Right lobe of liver (tissue), 6 donors: ENCODE data around the gene SRRM4. TPM values are rescaled to one million over a fixed set of nuclear protein-coding genes. Genes with fewer than 3 reads are reported as not detected.

Source experiments
- ATAC-seq, 4 donors: fragments of 200-7000 bp; cut with Tn5 transposase; one replicate each; pipeline ENCODE4 v1.9.1; 2020; ENCODE audit warnings: mild to moderate bottlenecking in 4 of 4, moderate library complexity in 4 of 4
- DNase-seq, 3 donors: peaks; one replicate each; pipeline ENCODE4 v3.0.0-alpha.2; 2020
- H3K27ac ChIP-seq, 3 donors: fragments of 200-600 bp; one replicate each; pipeline ENCODE4 v1.8.0; 2022
- H3K27me3 ChIP-seq, 2 donors: fragments of 200-600 bp; one replicate each; pipeline ENCODE4 v1.8.0; 2022
- H3K36me3 ChIP-seq, 4 donors: fragments of 200-600 bp; sonication (generic) in 1 of 4; one replicate each; pipeline versions ENCODE4 v1.5.1 to v1.8.0; 2017 to 2022; ENCODE audit warnings: control low read depth in 1 of 4
- H3K4me1 ChIP-seq, 4 donors: fragments of 200-600 bp; sonication (generic) in 1 of 4; one replicate each; pipeline versions ENCODE4 v1.5.1 to v1.8.0; 2017 to 2022; ENCODE audit warnings: control low read depth in 1 of 4
- H3K4me3 ChIP-seq, 3 donors: fragments of 200-600 bp; one replicate each; pipeline ENCODE4 v1.8.0; 2022
- H3K9me3 ChIP-seq, 4 donors: fragments of 200-600 bp; sonication (generic) in 1 of 4; one replicate each; pipeline versions ENCODE4 v1.5.1 to v1.8.0; 2017 to 2022; ENCODE audit warnings: control low read depth in 1 of 4
- POLR2A ChIP-seq: fragments of 450-650 bp; IDR thresholded peaks from one replicate; pipeline ENCODE4 v1.6.1; 2017; ENCODE audit warnings: antibody characterized with exemption, mild to moderate bottlenecking
- WGBS: methylation state at CpG from one replicate; pipeline ENCODE4 v1.1.6; 2018; ENCODE audit warnings: low coverage, low lambda C conversion rate; ENCODE audit not compliant: insufficient coverage; ENCODE audit errors: missing lambda C conversion rate; 5-methylcytosine and 5-hydroxymethylcytosine counted together
- intact Hi-C, 2 donors: fragments of 100-400 bp; cut with DNase I; formaldehyde crosslinking; loops; one replicate each; pipeline versions ENCODE4 v1.11.2 to v1.14.1; 2022
- total RNA-seq, 6 experiments: library from RNA; depleted of rRNA in 2 of 6; stranded (reverse); fragments of >200 nt in 2 of 6; fragmentation: NEBNext Ultra II Directional in 3 of 6; extraction: Animal tissue kit (Norgen Biotek cat#: 25700) in 3 of 6; gene quantifications; one replicate each; pipeline versions ENCODE4 v1.1.0 to v1.2.4, GENCODE V29; 2016 to 2023
- TF ChIP-seq, protein P1 (sequence below), 4 donors: fragments of 200-600 bp in 3 of 4; fragments of 450-650 bp in 1 of 4; IDR thresholded peaks; one replicate each; pipeline versions ENCODE4 v1.5.1 to v1.8.0; 2016 to 2022; ENCODE audit warnings: antibody characterized with exemption in 4 of 4, mild to moderate bottlenecking in 2 of 4
- donor health status: DM: no; HTN: yes; CAD: no.
- donor health status: DM: no; HTN: no; CAD: no.
- donor health status: DM: no; HTN: no; CAD: no.
- donor health status: DM: no; HTN: yes; CAD: no.
- donor health status: DM: no; HTN: yes; CAD: no.

SRRM4 gene
- total RNA-seq, 6 experiments from 2014 or later = not detected

DNA sequence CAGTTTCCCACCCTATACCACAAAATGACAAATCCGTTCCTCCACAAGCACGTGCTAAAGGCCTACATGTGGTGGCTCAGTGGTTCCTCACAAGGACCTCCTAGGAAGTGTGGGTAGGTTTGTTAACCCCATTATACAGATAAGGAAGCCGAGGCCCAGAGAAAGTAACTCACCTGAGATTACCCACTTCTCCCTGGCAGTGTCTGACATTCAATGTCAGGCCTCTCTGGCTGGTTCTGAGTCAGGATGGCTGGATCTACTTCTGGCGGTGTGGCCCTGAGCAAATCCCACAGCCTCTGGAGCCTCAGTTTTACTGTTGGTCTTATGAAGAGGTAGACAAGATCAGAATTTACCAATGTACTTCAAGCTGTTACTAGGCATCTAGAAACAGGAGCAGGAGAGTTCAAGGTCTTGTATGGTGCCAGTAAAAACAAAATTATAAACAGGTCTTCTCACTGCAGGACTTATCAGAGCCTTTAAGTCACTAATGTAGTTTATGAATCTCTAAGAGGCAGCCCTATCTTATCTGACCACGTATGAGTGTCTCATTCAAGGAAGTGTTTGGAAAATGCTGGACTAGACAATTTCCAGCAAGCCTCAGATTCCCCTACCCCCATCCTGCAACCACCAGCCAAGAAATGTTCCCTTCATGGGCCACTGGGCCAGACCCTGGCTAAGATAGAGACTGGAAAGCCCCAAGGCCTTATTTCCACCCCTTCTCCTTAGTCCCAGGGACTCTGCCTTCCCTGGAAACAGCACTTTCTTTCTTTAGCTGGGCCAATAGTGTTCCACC lies 201.6 kb downstream of the SRRM4 start:
- no peak for DNase-seq
- TF ChIP-seq POLR2A = no peak
- TF ChIP-seq, protein P1, sequence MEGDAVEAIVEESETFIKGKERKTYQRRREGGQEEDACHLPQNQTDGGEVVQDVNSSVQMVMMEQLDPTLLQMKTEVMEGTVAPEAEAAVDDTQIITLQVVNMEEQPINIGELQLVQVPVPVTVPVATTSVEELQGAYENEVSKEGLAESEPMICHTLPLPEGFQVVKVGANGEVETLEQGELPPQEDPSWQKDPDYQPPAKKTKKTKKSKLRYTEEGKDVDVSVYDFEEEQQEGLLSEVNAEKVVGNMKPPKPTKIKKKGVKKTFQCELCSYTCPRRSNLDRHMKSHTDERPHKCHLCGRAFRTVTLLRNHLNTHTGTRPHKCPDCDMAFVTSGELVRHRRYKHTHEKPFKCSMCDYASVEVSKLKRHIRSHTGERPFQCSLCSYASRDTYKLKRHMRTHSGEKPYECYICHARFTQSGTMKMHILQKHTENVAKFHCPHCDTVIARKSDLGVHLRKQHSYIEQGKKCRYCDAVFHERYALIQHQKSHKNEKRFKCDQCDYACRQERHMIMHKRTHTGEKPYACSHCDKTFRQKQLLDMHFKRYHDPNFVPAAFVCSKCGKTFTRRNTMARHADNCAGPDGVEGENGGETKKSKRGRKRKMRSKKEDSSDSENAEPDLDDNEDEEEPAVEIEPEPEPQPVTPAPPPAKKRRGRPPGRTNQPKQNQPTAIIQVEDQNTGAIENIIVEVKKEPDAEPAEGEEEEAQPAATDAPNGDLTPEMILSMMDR (IDR thresholded peaks at IDR 0.05) = no peak
- no peaks in the 10 kb centered on the region for H3K4me1 ChIP-seq
- H3K36me3 ChIP-seq = no peaks in the 10 kb centered on the region
- intact Hi-C loops = no loop called here
- H3K27ac ChIP-seq = no peak overlapping the region
- H3K4me3 ChIP-seq = no peak overlapping the region
- ATAC-seq = peak; percentile 40 to 65 (median 52)
- no peaks in the 10 kb centered on the region for H3K9me3 ChIP-seq
- 58% methylated on average over 4 of the region's 5 CpGs for WGBS
- peaks cover 0 to 4% of the 10 kb centered on the region in 2 donors for H3K27me3 ChIP-seq

DNA sequence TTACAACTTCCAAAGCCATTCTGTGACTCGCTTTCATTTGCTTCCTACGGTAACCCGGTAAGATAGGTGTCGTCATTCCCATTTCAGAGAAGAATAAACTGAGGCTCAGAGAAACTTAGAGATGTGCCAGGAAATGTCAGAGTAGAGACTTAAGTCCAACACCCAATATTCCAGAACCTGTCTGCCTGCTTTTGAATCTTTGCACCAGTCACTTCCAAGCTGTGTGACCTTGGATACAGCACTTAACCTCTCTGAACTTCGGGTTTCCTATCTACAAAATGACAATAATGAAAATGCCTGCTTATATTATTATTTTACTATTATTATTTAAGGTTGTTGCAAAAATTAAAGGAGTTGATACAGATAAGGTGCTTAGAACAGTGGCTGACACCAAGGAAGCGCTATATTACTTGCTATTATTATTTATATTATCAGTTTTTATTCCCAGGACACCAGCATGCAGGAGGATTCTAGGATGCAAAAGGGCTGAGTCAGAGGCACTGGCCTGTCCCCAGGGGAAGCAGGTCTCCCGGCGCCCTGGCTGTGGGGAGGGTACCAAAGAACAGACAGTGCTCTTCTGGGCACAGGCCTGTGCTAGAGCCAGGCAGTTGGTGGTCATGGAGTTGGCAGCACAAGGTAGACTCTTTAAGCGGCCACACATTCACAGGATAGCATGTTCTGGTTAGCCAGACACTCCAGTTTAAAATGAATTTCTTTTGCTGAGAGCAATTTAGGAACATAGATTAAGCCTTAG lies 202.8 kb downstream of the SRRM4 start:
- ATAC-seq (no peak), DNase-seq (no peak)
- no peaks in the 10 kb centered on the region for H3K9me3 ChIP-seq
- WGBS = 67% methylated on average over 7 of the region's 9 CpGs
- intact Hi-C loops = no loop called here
- no peaks in the 10 kb centered on the region for H3K4me1 ChIP-seq
- TF ChIP-seq POLR2A = no peak
- TF ChIP-seq, protein P1 (IDR thresholded peaks at IDR 0.05) = no peak
- H3K36me3 ChIP-seq = no peaks in the 10 kb centered on the region
- no peak overlapping the region for H3K27ac ChIP-seq
- peaks cover 0 to 3% of the 10 kb centered on the region in 2 donors for H3K27me3 ChIP-seq
- no peak overlapping the region for H3K4me3 ChIP-seq

- H3K27ac ChIP-seq = no peak overlapping the region
- H3K4me1 ChIP-seq = no peaks in the 10 kb centered on the region
- intact Hi-C loops = no loop called here
- ATAC-seq (no peak), DNase-seq (no peak)
- WGBS = 83% methylated on average over 3 of the region's 16 CpGs
- H3K36me3 ChIP-seq = no peaks in the 10 kb centered on the region
- H3K9me3 ChIP-seq = no peaks in the 10 kb centered on the region
- H3K4me3 ChIP-seq = no peak overlapping the region
- TF ChIP-seq, protein P1 (IDR thresholded peaks at IDR 0.05) = no peak
- no peak for TF ChIP-seq POLR2A
- H3K27me3 ChIP-seq = no peaks in the 10 kb centered on the region
Observed at GRCh38 chr12:119195256-119195655, 213.9 kb downstream of the SRRM4 start.

DNA sequence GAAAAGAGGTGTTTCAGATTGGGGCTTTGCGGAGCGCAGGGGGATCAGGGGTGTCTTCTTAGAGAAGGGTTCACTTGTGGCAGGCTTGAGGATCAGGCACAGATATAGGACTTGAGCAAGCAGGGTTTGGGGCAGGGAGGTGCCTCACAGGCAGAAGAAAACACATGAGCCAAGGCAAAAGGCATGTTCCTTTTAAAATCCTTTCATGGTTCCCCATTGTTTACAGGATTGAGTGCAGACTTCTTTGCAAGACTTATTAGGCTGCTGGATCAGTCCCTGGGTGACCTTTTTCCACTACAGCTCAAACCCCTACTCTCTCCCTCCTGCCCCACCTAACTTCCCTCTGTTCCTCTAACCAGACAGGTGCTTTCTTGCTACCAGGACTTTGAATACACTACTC lies 217.1 kb downstream of the SRRM4 start:
- no peaks in the 10 kb centered on the region for H3K4me1 ChIP-seq
- TF ChIP-seq, protein P1 (IDR thresholded peaks at IDR 0.05) = no peak
- TF ChIP-seq POLR2A = no peak
- H3K27me3 ChIP-seq = no peaks in the 10 kb centered on the region
- H3K36me3 ChIP-seq = no peaks in the 10 kb centered on the region
- no peak overlapping the region for H3K27ac ChIP-seq
- no peak for DNase-seq
- H3K4me3 ChIP-seq = no peak overlapping the region
- 95% methylated on average over 2 of the region's 2 CpGs for WGBS
- H3K9me3 ChIP-seq = no peaks in the 10 kb centered on the region
- ATAC-seq = no peak
- intact Hi-C loops = no loop called here
